Osteoblast (primary cell): ENCODE data around the gene COL20A1. TPM values are rescaled to one million over a fixed set of nuclear protein-coding genes. Genes with fewer than 3 reads are reported as not detected.

Source experiments
- DNase-seq: peaks from one replicate; pipeline ENCODE4 v3.0.0; 2011; ENCODE audit warnings: low spot score, mixed read lengths; ENCODE audit not compliant: insufficient read length; ENCODE audit errors: missing footprints
- H2AFZ ChIP-seq: 2 replicates; pipeline ENCODE4 v1.6.0; 2011; ENCODE audit warnings: mild to moderate bottlenecking, low read length
- H3K27ac ChIP-seq: 2 replicates; pipeline ENCODE4 v1.5.1; 2011; ENCODE audit warnings: mild to moderate bottlenecking, low read depth, low read length, moderate library complexity
- H3K27me3 ChIP-seq: 2 replicates; pipeline ENCODE4 v1.6.0; 2012; ENCODE audit warnings: mild to moderate bottlenecking, control low read depth, inconsistent platforms, low read length, moderate library complexity; ENCODE audit not compliant: insufficient read depth
- H3K36me3 ChIP-seq: 2 replicates; pipeline ENCODE4 v1.5.1; 2011; ENCODE audit warnings: mild to moderate bottlenecking, low read length, control low read depth, moderate library complexity; ENCODE audit not compliant: insufficient read depth
- H3K4me1 ChIP-seq: 2 replicates; pipeline ENCODE4 v1.5.1; 2011; ENCODE audit warnings: mild to moderate bottlenecking, low read length, control low read depth, moderate library complexity; ENCODE audit not compliant: insufficient read depth
- H3K4me2 ChIP-seq: 2 replicates; pipeline ENCODE4 v1.6.0; 2011; ENCODE audit warnings: mild to moderate bottlenecking, low read length; ENCODE audit not compliant: insufficient read depth
- H3K4me3 ChIP-seq: fragments of 200-600 bp; sonication (generic); 3 replicates; pipeline ENCODE4 v1.5.1; 2012; ENCODE audit warnings: mild to moderate bottlenecking, low read length, inconsistent platforms; ENCODE audit not compliant: insufficient read depth
- H3K79me2 ChIP-seq: 2 replicates; pipeline ENCODE4 v1.6.0; 2012; ENCODE audit warnings: mild to moderate bottlenecking, low read length, control low read depth, inconsistent platforms; ENCODE audit not compliant: insufficient read depth
- H3K9me3 ChIP-seq: 2 replicates; pipeline ENCODE4 v1.5.1; 2011; ENCODE audit warnings: low read depth, low read length, control low read depth
- H4K20me1 ChIP-seq: 2 replicates; pipeline ENCODE4 v1.6.0; 2012; ENCODE audit warnings: mild to moderate bottlenecking, low read length, control low read depth; ENCODE audit not compliant: insufficient read depth
- total RNA-seq: library from RNA; depleted of rRNA; stranded (reverse); fragments of >200 nt; gene quantifications from 2 replicates; pipeline ENCODE4 v1.2.3, GENCODE V29; 2012
- TF ChIP-seq, protein P1 (sequence below): IDR thresholded peaks from 2 replicates; pipeline ENCODE4 v1.5.1; 2011; ENCODE audit warnings: mild to moderate bottlenecking, low read depth, low read length, moderate library complexity; ENCODE audit errors: extremely low read depth

COL20A1 gene
- total RNA-seq, 1 donor, result not detected

GRCh38 chr20:63329331-63330083, 36.5 kb downstream of the COL20A1 start:
- no peak overlapping the region for H3K4me3 ChIP-seq
- H3K9me3 ChIP-seq, result peaks cover 3% of the 10 kb centered on the region
- no peaks in the 10 kb centered on the region for H3K36me3 ChIP-seq
- no peaks in the 10 kb centered on the region for H4K20me1 ChIP-seq
- H3K27ac ChIP-seq, result no peak overlapping the region
- no peaks in the 10 kb centered on the region for H3K79me2 ChIP-seq
- H3K4me2 ChIP-seq, result no peak overlapping the region
- H3K4me1 ChIP-seq, result no peaks in the 10 kb centered on the region
- TF ChIP-seq, protein P1, sequence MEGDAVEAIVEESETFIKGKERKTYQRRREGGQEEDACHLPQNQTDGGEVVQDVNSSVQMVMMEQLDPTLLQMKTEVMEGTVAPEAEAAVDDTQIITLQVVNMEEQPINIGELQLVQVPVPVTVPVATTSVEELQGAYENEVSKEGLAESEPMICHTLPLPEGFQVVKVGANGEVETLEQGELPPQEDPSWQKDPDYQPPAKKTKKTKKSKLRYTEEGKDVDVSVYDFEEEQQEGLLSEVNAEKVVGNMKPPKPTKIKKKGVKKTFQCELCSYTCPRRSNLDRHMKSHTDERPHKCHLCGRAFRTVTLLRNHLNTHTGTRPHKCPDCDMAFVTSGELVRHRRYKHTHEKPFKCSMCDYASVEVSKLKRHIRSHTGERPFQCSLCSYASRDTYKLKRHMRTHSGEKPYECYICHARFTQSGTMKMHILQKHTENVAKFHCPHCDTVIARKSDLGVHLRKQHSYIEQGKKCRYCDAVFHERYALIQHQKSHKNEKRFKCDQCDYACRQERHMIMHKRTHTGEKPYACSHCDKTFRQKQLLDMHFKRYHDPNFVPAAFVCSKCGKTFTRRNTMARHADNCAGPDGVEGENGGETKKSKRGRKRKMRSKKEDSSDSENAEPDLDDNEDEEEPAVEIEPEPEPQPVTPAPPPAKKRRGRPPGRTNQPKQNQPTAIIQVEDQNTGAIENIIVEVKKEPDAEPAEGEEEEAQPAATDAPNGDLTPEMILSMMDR, result no peak
- H3K27me3 ChIP-seq, result peaks cover under 1% of the 10 kb centered on the region
- H2AFZ ChIP-seq, result no peak overlapping the region
- no peak for DNase-seq

GRCh38 chr20:63330084-63330760, 37.2 kb downstream of the COL20A1 start:
- TF ChIP-seq, protein P1, result no peak
- Histone ChIP-seq H3K4me2 (no peak overlapping the region), H3K9me3 (peaks cover 3% of the 10 kb centered on the region), H3K79me2 (no peaks in the 10 kb centered on the region), H3K27me3 (peaks cover under 1% of the 10 kb centered on the region), H4K20me1 (no peaks in the 10 kb centered on the region), H2AFZ (no peak overlapping the region), H3K4me3 (no peak overlapping the region), H3K27ac (no peak overlapping the region), H3K36me3 (no peaks in the 10 kb centered on the region), H3K4me1 (no peaks in the 10 kb centered on the region)
- DNase-seq, result no peak

DNA sequence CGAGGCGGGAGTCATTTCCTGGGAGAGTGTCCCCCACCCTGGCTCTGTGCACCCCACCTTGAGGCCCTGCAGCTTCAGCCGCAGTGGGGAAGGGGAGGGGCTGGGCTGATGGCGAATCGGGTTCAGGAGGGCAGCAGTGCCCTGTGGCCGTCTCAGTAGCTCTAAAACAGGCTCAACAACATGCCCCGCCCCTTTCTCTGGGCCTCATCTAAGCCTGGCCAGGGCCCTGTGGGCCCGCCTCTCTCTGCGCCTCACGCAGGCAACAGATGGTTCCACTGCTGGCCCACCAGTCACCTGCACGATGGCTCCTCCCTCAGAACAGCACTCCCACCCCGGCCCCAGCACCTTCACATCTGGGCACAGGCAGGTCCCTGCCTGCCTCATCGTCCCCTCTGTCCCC, 38.0 kb downstream of the COL20A1 start:
- TF ChIP-seq, protein P1, result no peak
- no peak overlapping the region for H3K4me2 ChIP-seq
- H3K27me3 ChIP-seq, result peaks cover 6% of the 10 kb centered on the region
- H2AFZ ChIP-seq, result no peak overlapping the region
- H3K36me3 ChIP-seq, result no peaks in the 10 kb centered on the region
- no peak overlapping the region for H3K4me3 ChIP-seq
- H4K20me1 ChIP-seq, result no peaks in the 10 kb centered on the region
- H3K4me1 ChIP-seq, result no peaks in the 10 kb centered on the region
- no peak overlapping the region for H3K27ac ChIP-seq
- no peaks in the 10 kb centered on the region for H3K79me2 ChIP-seq
- no peak for DNase-seq
- H3K9me3 ChIP-seq, result peaks cover 3% of the 10 kb centered on the region

- Histone ChIP-seq H3K36me3 (no peaks in the 10 kb centered on the region), H3K27me3 (peaks cover 14% of the 10 kb centered on the region), H2AFZ (no peak overlapping the region), H3K4me3 (no peak overlapping the region), H3K4me2 (no peak overlapping the region), H3K4me1 (no peaks in the 10 kb centered on the region), H3K27ac (no peak overlapping the region), H3K9me3 (peaks cover 3% of the 10 kb centered on the region), H4K20me1 (no peaks in the 10 kb centered on the region), H3K79me2 (no peaks in the 10 kb centered on the region)
- DNase-seq, result no peak
- TF ChIP-seq, protein P1, result no peak
These were observed 38.9 kb downstream of the COL20A1 start for GRCh38 chr20:63331741-63332400.
